Adrenal gland (tissue), 5 donors: ENCODE results near the gene KRTAP3-2.

Experiments
- CTCF ChIP-seq, 6 experiments: fragments of 450-650 bp in 4 of 6; fragments of 200-600 bp in 2 of 6; sonication (generic) in 1 of 6; IDR thresholded peaks; 1 replicate in 5 of 6; 2 replicates in 1 of 6; pipeline versions ENCODE4 v1.5.1 to v1.8.0; 2016 to 2021; ENCODE audit warnings: antibody characterized with exemption in 6 of 6, mild to moderate bottlenecking in 2 of 6, moderate library complexity in 1 of 6
- POLR2A ChIP-seq, 2 donors: fragments of 450-650 bp; IDR thresholded peaks; one replicate each; pipeline ENCODE4 v1.6.1; 2017; ENCODE audit warnings: antibody characterized with exemption in 2 of 2, mild to moderate bottlenecking in 2 of 2, moderate library complexity in 1 of 2
- donor health status: DM: no; HTN: no; CAD: no.

GRCh38 chr17:40995116-40995515 lies 4.6 kb downstream of the KRTAP3-2 start:
- no peak for TF ChIP-seq CTCF (IDR thresholded peaks at IDR 0.05)
- no peak for TF ChIP-seq POLR2A (IDR thresholded peaks at IDR 0.05)
